ENCODE data around the gene OR51B4. TPM values are rescaled to one million over a fixed set of nuclear protein-coding genes. Genes with fewer than 3 reads are reported as not detected.
"Not testable (repeated sequence)": the region's sequence is repeated elsewhere in the genome, so short reads cannot be mapped to it uniquely, and the experiment has no call there.

OR51B4 gene
- total RNA-seq, 1 donor from 2014 or later = not detected

DNA sequence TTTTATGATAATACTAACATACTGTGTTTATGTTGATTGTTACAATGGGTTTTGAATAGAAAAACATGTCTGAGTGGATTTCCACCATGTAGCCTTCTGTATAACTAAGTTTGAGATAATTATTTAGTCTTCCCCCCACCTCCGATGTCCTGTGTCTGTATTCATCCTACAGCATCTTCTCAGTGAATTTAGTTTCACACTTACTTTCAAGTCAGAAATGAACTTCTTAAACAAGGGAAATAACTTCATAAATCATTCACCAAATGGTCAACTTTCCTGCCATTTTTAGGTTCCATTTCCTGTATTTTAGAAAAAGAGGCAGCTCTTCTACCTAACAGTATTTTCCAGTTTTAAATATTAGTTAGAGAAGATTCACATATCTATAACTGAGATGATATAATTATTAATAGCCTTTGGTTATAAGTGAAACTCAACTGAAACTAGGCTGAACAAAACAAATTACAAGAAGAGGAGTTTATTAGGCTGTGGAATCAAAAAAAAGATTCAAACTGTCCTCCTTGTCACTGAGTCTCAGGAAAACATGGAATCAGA lies 38.1 kb upstream of the OR51B4 start:
- Histone ChIP-seq H3K27me3 (no peaks in the 10 kb centered on the region), H3K79me2 (ENCODE audit: low read depth) (no peaks in the 10 kb centered on the region), H3F3A (ENCODE audit: low read depth) (no peaks in the 10 kb centered on the region), H2AFZ (replicated peaks) (no peak overlapping the region), H3K4me1 (no peaks in the 10 kb centered on the region), H3K4me3 (no peak overlapping the region), H3K4me2 (no peak overlapping the region), H3K9me3 (ENCODE audit: low read depth) (no peaks in the 10 kb centered on the region), H3K27ac (no peak overlapping the region), H3K9ac (no peak overlapping the region), H4K20me1 (ENCODE audit: low read depth) (no peaks in the 10 kb centered on the region), H3K36me3 (no peaks in the 10 kb centered on the region)
- no peak for DNase-seq (ENCODE audit: low spot score)
- H3K36me3 Mint-ChIP-seq = no peaks in the 10 kb centered on the region
- no peak overlapping the region for H3K4me3 Mint-ChIP-seq
- TF ChIP-seq, protein P1, sequence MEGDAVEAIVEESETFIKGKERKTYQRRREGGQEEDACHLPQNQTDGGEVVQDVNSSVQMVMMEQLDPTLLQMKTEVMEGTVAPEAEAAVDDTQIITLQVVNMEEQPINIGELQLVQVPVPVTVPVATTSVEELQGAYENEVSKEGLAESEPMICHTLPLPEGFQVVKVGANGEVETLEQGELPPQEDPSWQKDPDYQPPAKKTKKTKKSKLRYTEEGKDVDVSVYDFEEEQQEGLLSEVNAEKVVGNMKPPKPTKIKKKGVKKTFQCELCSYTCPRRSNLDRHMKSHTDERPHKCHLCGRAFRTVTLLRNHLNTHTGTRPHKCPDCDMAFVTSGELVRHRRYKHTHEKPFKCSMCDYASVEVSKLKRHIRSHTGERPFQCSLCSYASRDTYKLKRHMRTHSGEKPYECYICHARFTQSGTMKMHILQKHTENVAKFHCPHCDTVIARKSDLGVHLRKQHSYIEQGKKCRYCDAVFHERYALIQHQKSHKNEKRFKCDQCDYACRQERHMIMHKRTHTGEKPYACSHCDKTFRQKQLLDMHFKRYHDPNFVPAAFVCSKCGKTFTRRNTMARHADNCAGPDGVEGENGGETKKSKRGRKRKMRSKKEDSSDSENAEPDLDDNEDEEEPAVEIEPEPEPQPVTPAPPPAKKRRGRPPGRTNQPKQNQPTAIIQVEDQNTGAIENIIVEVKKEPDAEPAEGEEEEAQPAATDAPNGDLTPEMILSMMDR (IDR thresholded peaks at IDR 0.05) = no peak
- H3K9me3 Mint-ChIP-seq = no peaks in the 10 kb centered on the region
- peaks cover 2% of the 10 kb centered on the region for H3K27me3 Mint-ChIP-seq (ENCODE audit: insufficient read depth, low read depth)
- no peak overlapping the region for H3K27ac Mint-ChIP-seq
- no peaks in the 10 kb centered on the region for H3K4me1 Mint-ChIP-seq

DNA sequence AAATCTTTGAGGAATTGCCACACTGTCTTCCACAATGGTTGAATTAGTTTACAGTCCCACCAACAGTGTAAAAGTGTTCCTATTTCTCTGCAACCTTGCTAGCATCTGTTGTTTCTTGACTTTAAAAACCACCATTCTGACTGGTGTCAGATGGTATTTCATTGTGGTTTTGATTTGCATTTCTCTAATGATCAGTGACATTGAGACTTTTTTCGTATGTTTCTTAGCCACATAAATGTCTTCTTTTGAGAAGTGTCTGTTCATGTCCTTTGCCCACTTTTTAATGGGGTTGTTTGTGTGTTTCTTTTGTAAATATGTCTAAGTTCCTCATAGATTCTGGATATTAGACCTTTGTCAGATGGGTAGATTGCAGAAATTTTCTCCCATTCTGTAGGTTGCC lies 35.5 kb upstream of the OR51B4 start:
- not testable (repeated sequence) for H4K20me1 ChIP-seq (ENCODE audit: low read depth); DNase-seq (ENCODE audit: low spot score); H3K4me2 ChIP-seq; H3K27ac Mint-ChIP-seq; H3K27me3 Mint-ChIP-seq (ENCODE audit: insufficient read depth, low read depth); H3K79me2 ChIP-seq (ENCODE audit: low read depth); H3K4me1 Mint-ChIP-seq; H3K4me1 ChIP-seq; H3F3A ChIP-seq (ENCODE audit: low read depth); H3K9ac ChIP-seq; H3K27ac ChIP-seq; H3K9me3 Mint-ChIP-seq; H3K36me3 ChIP-seq; H3K36me3 Mint-ChIP-seq; H3K4me3 Mint-ChIP-seq; H2AFZ ChIP-seq (replicated peaks); H3K4me3 ChIP-seq; H3K9me3 ChIP-seq (ENCODE audit: low read depth); H3K27me3 ChIP-seq

DNA sequence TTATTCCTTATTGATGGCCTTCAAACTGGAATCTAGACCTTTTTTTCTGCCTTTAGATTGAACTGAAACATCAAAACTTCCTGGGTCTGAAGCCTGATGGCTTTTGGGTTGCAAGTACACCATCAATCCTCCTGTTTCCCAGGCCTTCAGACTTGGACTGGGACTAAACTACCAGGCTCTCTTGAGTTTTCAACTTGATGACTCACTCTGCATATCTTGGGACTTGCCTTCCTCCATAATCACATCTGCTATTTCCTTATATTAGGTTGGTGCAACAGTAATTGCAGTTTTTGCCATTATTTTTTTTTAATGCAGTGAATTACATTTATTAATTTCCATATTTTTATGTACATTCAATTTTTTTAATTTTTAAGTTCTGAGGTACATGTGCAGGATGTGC lies 34.6 kb upstream of the OR51B4 start:
- Histone ChIP-seq H3K4me3 (no peak overlapping the region), H2AFZ (replicated peaks) (no peak overlapping the region), H3K9me3 (ENCODE audit: low read depth) (no peaks in the 10 kb centered on the region), H4K20me1 (ENCODE audit: low read depth) (no peaks in the 10 kb centered on the region), H3F3A (ENCODE audit: low read depth) (no peaks in the 10 kb centered on the region), H3K79me2 (ENCODE audit: low read depth) (no peaks in the 10 kb centered on the region), H3K27me3 (no peaks in the 10 kb centered on the region), H3K4me2 (no peak overlapping the region), H3K27ac (no peak overlapping the region), H3K4me1 (peaks cover 4% of the 10 kb centered on the region), H3K36me3 (no peaks in the 10 kb centered on the region), H3K9ac (no peak overlapping the region)
- TF ChIP-seq, protein P1 (IDR thresholded peaks at IDR 0.05) = no peak
- TF ChIP-seq EZH2phosphoT487 (IDR thresholded peaks at IDR 0.05) = no peak
- TF ChIP-seq EZH2 (IDR thresholded peaks at IDR 0.05) = no peak
- Mint-ChIP-seq H3K36me3 (no peaks in the 10 kb centered on the region), H3K4me3 (no peak overlapping the region), H3K4me1 (no peaks in the 10 kb centered on the region), H3K27ac (no peak overlapping the region), H3K9me3 (no peaks in the 10 kb centered on the region), H3K27me3 (ENCODE audit: insufficient read depth, low read depth) (peaks cover 2% of the 10 kb centered on the region)
- no peak for DNase-seq (ENCODE audit: low spot score)

DNA sequence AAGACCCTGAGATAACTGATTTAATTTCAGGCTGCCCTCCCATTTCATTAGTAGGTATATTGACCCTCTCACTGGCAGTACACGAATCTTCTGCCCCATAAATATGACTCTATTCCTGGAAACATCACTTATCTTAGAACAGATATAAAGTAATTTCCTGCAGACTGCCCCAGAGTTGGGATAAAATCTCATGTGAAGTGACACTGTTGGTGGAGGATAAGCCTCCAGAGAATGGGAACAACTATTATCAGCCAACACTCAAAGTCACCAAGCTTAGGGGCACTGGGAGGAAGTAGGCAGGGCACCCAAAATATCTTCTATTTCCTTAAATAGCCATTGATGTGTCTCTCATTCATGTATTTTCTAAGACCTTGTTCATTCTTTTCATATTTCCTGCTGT lies 33.4 kb upstream of the OR51B4 start:
- H3K4me1 Mint-ChIP-seq = no peaks in the 10 kb centered on the region
- no peak overlapping the region for H3K27ac Mint-ChIP-seq
- no peaks in the 10 kb centered on the region for H3K9me3 Mint-ChIP-seq
- no peak overlapping the region for H3K9ac ChIP-seq
- H3K36me3 Mint-ChIP-seq = no peaks in the 10 kb centered on the region
- no peaks in the 10 kb centered on the region for H3K9me3 ChIP-seq (ENCODE audit: low read depth)
- peaks cover 2% of the 10 kb centered on the region for H3K27me3 Mint-ChIP-seq (ENCODE audit: insufficient read depth, low read depth)
- H3K36me3 ChIP-seq = no peaks in the 10 kb centered on the region
- no peak for DNase-seq (ENCODE audit: low spot score)
- no peak overlapping the region for H3K4me3 ChIP-seq
- H2AFZ ChIP-seq (replicated peaks) = no peak overlapping the region
- no peak overlapping the region for H3K27ac ChIP-seq
- TF ChIP-seq EZH2phosphoT487 (IDR thresholded peaks at IDR 0.05) (no peak), EZH2 (IDR thresholded peaks at IDR 0.05) (no peak)
- TF ChIP-seq, protein P1 (IDR thresholded peaks at IDR 0.05) = no peak
- no peak overlapping the region for H3K4me3 Mint-ChIP-seq
- no peaks in the 10 kb centered on the region for H3F3A ChIP-seq (ENCODE audit: low read depth)
- H3K27me3 ChIP-seq = no peaks in the 10 kb centered on the region
- H3K79me2 ChIP-seq (ENCODE audit: low read depth) = no peaks in the 10 kb centered on the region
- no peaks in the 10 kb centered on the region for H4K20me1 ChIP-seq (ENCODE audit: low read depth)
- peaks cover 4% of the 10 kb centered on the region for H3K4me1 ChIP-seq
- no peak overlapping the region for H3K4me2 ChIP-seq
